Kidney epithelial cell (primary cell): ENCODE measurements around the gene ARHGAP40. TPM values are rescaled to one million over a fixed set of nuclear protein-coding genes. Genes with fewer than 3 reads are reported as not detected.

Experiments used
- DNase-seq: peaks from one replicate; pipeline ENCODE4 v3.0.0-alpha.2; 2010; ENCODE audit warnings: low read depth
- H3K27me3 ChIP-seq: 2 replicates; pipeline ENCODE4 v1.6.0; 2011; ENCODE audit warnings: low read length; ENCODE audit not compliant: control insufficient read depth, insufficient read depth
- H3K36me3 ChIP-seq: 2 replicates; pipeline ENCODE4 v1.5.1; 2011; ENCODE audit warnings: low read length; ENCODE audit not compliant: control insufficient read depth, insufficient read depth
- H3K4me3 ChIP-seq: 2 replicates; pipeline ENCODE4 v1.5.1; 2011; ENCODE audit warnings: low read depth, mild to moderate bottlenecking, control low read depth, low read length
- total RNA-seq: library from RNA; depleted of rRNA; stranded (reverse); fragments of >200 nt; gene quantifications from 2 replicates; pipeline ENCODE4 v1.2.3, GENCODE V29; 2015
- TF ChIP-seq, protein P1 (sequence below): IDR thresholded peaks from 2 replicates; pipeline ENCODE4 v1.5.1; 2011; ENCODE audit warnings: mild to moderate bottlenecking, moderate library complexity, low read length, control low read depth, inconsistent platforms; ENCODE audit not compliant: insufficient read depth, poor library complexity, severe bottlenecking

The ARHGAP40 gene
- total RNA-seq, 1 donor from 2014 or later: 2.8 TPM

DNA sequence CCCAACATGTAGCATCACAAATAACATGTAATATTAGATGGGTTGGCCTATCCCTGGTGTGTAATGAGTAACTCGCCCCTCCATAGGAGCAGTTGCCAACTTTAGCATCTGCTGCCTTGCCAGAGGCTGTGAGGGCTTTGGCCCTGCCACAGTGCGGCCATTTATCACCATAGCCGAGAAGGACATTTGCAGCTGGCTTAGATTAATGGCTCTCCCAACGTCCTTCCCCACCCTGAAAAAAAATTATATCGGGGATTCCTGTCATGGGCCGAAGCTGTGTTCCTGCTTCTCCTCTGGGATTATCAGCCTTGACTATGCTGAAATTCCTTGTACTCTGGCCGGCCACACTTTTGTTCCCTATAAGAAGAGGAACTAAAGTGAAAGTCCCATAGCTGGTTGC is 28.2 kb upstream of the ARHGAP40 start:
- Histone ChIP-seq H3K36me3 (no peaks in the 10 kb centered on the region), H3K4me3 (no peak overlapping the region), H3K27me3 (no peaks in the 10 kb centered on the region)
- no peak for DNase-seq
- TF ChIP-seq, protein P1, sequence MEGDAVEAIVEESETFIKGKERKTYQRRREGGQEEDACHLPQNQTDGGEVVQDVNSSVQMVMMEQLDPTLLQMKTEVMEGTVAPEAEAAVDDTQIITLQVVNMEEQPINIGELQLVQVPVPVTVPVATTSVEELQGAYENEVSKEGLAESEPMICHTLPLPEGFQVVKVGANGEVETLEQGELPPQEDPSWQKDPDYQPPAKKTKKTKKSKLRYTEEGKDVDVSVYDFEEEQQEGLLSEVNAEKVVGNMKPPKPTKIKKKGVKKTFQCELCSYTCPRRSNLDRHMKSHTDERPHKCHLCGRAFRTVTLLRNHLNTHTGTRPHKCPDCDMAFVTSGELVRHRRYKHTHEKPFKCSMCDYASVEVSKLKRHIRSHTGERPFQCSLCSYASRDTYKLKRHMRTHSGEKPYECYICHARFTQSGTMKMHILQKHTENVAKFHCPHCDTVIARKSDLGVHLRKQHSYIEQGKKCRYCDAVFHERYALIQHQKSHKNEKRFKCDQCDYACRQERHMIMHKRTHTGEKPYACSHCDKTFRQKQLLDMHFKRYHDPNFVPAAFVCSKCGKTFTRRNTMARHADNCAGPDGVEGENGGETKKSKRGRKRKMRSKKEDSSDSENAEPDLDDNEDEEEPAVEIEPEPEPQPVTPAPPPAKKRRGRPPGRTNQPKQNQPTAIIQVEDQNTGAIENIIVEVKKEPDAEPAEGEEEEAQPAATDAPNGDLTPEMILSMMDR: no peak

DNA sequence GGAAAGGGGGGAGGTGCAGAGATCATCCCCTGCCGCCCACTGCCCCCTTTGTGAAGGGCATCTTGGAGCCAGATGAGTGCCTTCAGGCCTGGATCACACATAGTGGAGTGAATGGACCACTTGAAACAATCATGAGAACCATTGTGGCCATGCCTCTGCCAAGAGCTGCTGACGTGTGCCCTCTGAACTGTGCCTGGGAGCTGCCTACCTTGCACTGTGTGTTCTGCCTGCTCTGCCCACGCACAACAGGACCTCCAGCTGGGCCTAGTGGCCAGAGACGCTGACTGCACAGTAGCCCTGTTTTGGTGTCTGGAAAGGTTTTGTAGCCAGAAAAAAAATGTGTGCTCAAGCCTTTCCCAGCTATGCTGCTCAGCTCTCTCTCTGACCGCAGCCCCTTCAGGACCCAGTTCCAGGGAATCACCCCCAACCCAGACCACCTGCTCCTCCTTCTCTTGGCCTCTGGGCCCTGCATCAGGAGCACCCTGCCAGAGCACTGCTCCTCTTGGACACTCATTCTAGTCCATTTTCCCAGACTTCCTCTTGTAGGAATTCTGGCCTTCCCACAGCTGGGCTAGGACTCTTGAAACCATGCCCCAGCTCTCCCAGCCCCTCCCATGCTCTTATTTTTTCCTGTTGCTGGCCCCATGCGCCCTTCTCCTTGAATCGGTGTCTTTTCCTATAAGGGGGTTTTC is 22.2 kb upstream of the ARHGAP40 start:
- no peaks in the 10 kb centered on the region for H3K27me3 ChIP-seq
- H3K4me3 ChIP-seq: no peak overlapping the region
- H3K36me3 ChIP-seq: no peaks in the 10 kb centered on the region
- DNase-seq: no peak
- TF ChIP-seq, protein P1: no peak

DNA sequence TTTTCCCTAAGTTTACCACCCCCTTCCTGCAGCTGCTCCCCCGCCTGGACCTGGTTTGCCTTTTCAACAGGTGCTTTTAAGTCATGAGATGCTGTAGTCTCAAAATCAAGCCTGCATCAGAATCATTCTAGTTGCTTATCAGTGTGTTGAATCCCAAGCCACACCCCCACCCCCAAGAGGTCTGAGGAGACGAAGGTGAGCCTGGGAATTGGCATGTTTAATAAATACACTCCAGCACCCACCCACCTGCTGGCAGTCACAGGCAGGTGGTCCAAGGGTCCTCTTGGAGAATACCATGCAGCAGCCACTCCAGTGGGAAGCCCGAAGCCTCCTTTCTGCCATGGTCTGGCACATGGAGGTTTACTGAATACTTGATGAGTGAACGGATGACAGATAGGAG is 21.7 kb upstream of the ARHGAP40 start:
- no peaks in the 10 kb centered on the region for H3K36me3 ChIP-seq
- no peak overlapping the region for H3K4me3 ChIP-seq
- TF ChIP-seq, protein P1: no peak
- no peak for DNase-seq
- H3K27me3 ChIP-seq: no peaks in the 10 kb centered on the region

DNA sequence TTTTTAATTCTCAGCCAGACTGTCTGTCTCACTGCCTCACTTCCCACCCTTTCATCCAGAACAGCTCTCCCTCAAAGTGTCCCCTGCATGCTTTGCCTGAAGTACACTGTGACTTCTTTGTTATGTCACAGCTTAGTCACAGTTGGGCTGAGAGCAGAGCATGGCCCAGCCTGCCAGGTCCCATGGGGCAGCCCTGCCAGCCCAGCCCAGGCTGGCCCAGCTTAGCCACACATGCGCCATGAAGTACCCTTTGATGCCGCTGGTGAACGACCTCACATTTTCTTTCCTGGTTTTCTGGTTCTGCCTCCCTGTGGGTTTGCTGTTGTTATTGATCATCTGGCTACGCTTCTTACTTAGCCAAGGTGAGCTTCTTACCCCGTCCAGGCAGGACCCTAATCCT is 20.6 kb upstream of the ARHGAP40 start, which contains the start of gene ADIG:
Gene ADIG (plus strand): TSS at position 185 of the 400 bp plus-strand sequence. CDS start 54 bp downstream, at position 239.
- TF ChIP-seq, protein P1: no peak
- H3K4me3 ChIP-seq: no peak within 1 kb of the TSS
- no peak for DNase-seq
- H3K36me3 ChIP-seq: no peaks in the 10 kb centered on the region
- H3K27me3 ChIP-seq: no peaks in the 10 kb centered on the region

DNA sequence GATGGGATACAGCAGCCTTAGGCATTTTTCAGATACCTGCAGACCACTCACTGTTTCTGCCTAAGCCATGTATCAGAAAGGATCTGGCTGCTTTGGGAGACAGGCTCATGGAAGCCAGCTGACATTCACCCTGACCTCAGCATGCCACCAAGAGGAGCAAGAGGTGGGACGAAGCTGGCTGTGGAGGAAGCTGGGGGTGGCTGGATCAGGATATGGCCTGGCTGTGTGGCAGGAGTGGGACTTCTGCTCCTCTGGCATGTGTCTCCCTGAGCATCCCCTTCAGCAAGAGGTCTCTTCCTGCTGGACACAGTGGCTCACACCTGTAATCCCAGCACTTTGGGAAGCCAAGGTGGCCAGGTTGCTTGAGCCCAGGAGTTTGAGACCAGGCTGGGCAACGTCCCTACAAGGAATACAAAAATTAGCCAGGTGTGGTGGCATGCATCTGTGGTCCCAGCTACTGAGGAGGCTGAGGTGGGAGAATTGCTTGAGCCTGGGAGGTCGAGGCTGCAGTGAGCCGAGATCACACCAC is 19.7 kb upstream of the ARHGAP40 start:
- Histone ChIP-seq H3K4me3 (no peak overlapping the region), H3K27me3 (no peaks in the 10 kb centered on the region), H3K36me3 (no peaks in the 10 kb centered on the region)
- TF ChIP-seq, protein P1: no peak
- no peak for DNase-seq

DNA sequence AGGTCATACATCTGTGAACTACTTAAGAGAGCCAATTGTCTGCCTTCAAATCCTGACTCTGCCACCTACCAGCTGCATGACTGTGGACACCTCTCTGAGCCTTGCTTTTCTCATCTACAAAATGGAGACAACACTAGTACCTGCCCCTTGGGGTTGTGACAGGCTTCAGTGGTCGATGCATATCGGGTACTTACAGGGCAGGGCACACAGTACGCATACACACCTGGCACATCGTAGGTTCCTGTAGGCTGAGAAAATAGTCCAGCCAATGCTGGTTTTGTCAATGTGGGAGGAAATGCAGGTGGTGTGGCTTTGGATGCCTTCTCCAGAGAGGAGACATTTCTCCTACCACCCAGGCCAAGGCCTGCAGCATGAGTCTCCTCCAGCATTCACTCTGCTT is 18.3 kb upstream of the ARHGAP40 start:
- Histone ChIP-seq H3K36me3 (no peaks in the 10 kb centered on the region), H3K4me3 (no peak overlapping the region), H3K27me3 (no peaks in the 10 kb centered on the region)
- DNase-seq: no peak
- TF ChIP-seq, protein P1: no peak
